Peyer's patch (tissue), 4 donors: Measurements from ENCODE around the gene PCSK2.

Source experiments
- POLR2A ChIP-seq, 2 donors: fragments of 450-650 bp; IDR thresholded peaks; one replicate each; pipeline ENCODE4 v1.5.1; 2017; ENCODE audit warnings: antibody characterized with exemption in 2 of 2, mild to moderate bottlenecking in 2 of 2, moderate library complexity in 2 of 2
- TF ChIP-seq, protein P1 (sequence below), 6 experiments: fragments of 450-650 bp in 4 of 6; fragments of 200-600 bp in 2 of 6; sonication (generic) in 1 of 6; IDR thresholded peaks; one replicate each; pipeline ENCODE4 v1.5.1; 2017 to 2019; ENCODE audit warnings: antibody characterized with exemption in 6 of 6, mild to moderate bottlenecking in 3 of 6, moderate library complexity in 1 of 6

DNA sequence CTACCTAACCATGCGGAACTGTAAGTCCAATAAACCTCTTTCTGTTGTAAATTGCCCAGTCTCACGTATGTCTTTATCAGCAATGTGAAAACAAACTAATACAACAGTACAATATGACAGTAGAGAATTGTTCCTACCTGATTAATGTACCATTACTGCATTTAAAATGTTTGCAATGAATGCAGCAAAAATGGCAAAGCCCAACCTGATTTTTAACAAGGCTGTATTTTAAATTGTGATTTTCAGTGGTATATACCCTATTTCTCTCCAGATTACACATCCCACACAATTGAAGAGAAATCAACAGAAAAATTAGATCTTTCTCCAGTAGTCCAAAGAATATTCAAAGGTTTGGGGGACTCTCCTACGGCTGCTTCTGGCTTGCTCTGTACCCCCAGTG is 3.3 kb upstream of the PCSK2 start:
- TF ChIP-seq POLR2A (IDR thresholded peaks at IDR 0.05), result no peak
- TF ChIP-seq, protein P1, sequence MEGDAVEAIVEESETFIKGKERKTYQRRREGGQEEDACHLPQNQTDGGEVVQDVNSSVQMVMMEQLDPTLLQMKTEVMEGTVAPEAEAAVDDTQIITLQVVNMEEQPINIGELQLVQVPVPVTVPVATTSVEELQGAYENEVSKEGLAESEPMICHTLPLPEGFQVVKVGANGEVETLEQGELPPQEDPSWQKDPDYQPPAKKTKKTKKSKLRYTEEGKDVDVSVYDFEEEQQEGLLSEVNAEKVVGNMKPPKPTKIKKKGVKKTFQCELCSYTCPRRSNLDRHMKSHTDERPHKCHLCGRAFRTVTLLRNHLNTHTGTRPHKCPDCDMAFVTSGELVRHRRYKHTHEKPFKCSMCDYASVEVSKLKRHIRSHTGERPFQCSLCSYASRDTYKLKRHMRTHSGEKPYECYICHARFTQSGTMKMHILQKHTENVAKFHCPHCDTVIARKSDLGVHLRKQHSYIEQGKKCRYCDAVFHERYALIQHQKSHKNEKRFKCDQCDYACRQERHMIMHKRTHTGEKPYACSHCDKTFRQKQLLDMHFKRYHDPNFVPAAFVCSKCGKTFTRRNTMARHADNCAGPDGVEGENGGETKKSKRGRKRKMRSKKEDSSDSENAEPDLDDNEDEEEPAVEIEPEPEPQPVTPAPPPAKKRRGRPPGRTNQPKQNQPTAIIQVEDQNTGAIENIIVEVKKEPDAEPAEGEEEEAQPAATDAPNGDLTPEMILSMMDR (IDR thresholded peaks at IDR 0.05), result no peak
